WTC11 (cell line): Measurements from ENCODE around the gene FHIT. TPM values are rescaled to one million over a fixed set of nuclear protein-coding genes. Genes with fewer than 3 reads are reported as not detected.

ENCODE experiments used
- ATAC-seq: fragments of 200-7000 bp; cut with Tn5 transposase; 2 replicates; pipeline ENCODE4 v1.10.0; 2021; ENCODE audit warnings: mild to moderate bottlenecking, moderate library complexity
- CTCF ChIA-PET: fragments of 300-600 bp; sonication (Branson Sonifier 250); formaldehyde crosslinking; loops from one replicate; lab custom pipeline; 2021; ENCODE audit warnings: antibody characterized with exemption; lab: Charles Lee
- POLR2A ChIA-PET: fragments of 350-600 bp; sonication (Branson Sonifier 250); formaldehyde crosslinking; loops from one replicate; lab custom pipeline; 2021; ENCODE audit warnings: antibody characterized with exemption; lab: Charles Lee
- DNase-seq: peaks from one replicate; pipeline ENCODE4 v3.0.0; 2021; ENCODE audit warnings: low spot score
- H3K27ac Mint-ChIP-seq: 2 replicates; pipeline ENCODE4 v1.8.0; 2021; ENCODE audit warnings: mixed read lengths
- H3K27me3 Mint-ChIP-seq: 2 replicates; pipeline ENCODE4 v1.8.0; 2021; ENCODE audit warnings: low read depth, mild to moderate bottlenecking, moderate library complexity, mixed read lengths
- H3K36me3 Mint-ChIP-seq: 2 replicates; pipeline ENCODE4 v1.8.0; 2021; ENCODE audit warnings: mixed read lengths
- H3K4me1 Mint-ChIP-seq: 2 replicates; pipeline ENCODE4 v1.8.0; 2022; ENCODE audit warnings: mixed read lengths
- H3K4me3 Mint-ChIP-seq: 2 replicates; pipeline ENCODE4 v1.8.0; 2021; ENCODE audit warnings: mild to moderate bottlenecking, moderate library complexity, mixed read lengths
- H3K9me3 Mint-ChIP-seq: 2 replicates; pipeline ENCODE4 v1.8.0; 2021; ENCODE audit warnings: mixed read lengths
- CBFB ChIP-seq: sonication (generic); formaldehyde crosslinking; IDR thresholded peaks from 2 replicates; pipeline ENCODE4 v1.8.1; 2022; ENCODE audit warnings: mild to moderate bottlenecking, low read depth, missing genetic modification reagents
- ETV6 ChIP-seq: sonication (generic); formaldehyde crosslinking; IDR thresholded peaks from 2 replicates; pipeline ENCODE4 v1.8.1; 2022; ENCODE audit warnings: mild to moderate bottlenecking, missing genetic modification reagents
- HMGA2 ChIP-seq: fragments of 250-450 bp; sonication (Bioruptor Pico); IDR thresholded peaks from 2 replicates; pipeline ENCODE4 v1.4.0; 2021; ENCODE audit warnings: mild to moderate bottlenecking, moderate library complexity
- JUN ChIP-seq: sonication (generic); formaldehyde crosslinking; IDR thresholded peaks from 2 replicates; pipeline ENCODE4 v1.8.0; 2023; ENCODE audit warnings: mild to moderate bottlenecking, missing genetic modification reagents
- KAT7 ChIP-seq: sonication (generic); formaldehyde crosslinking; IDR thresholded peaks from 2 replicates; pipeline ENCODE4 v1.8.1; 2023; ENCODE audit warnings: missing genetic modification reagents, mild to moderate bottlenecking, borderline replicate concordance
- MXD4 ChIP-seq: fragments of 250-450 bp; sonication (Bioruptor Pico); IDR thresholded peaks from 2 replicates; pipeline ENCODE4 v1.8.0; 2021; ENCODE audit warnings: mild to moderate bottlenecking, moderate library complexity, borderline replicate concordance
- NFATC4 ChIP-seq: fragments of 250-450 bp; sonication (Bioruptor Pico); IDR thresholded peaks from 2 replicates; pipeline ENCODE4 v1.9.0; 2021; ENCODE audit warnings: mild to moderate bottlenecking
- NR1H2 ChIP-seq: sonication (generic); formaldehyde crosslinking; IDR thresholded peaks from 2 replicates; pipeline ENCODE4 v1.9.0; 2021; ENCODE audit warnings: mild to moderate bottlenecking, moderate library complexity, missing genetic modification reagents
- NR2C2 ChIP-seq: sonication (generic); formaldehyde crosslinking; IDR thresholded peaks from 2 replicates; pipeline ENCODE4 v1.8.0; 2022; ENCODE audit warnings: mild to moderate bottlenecking, missing genetic modification reagents
- PRRX2 ChIP-seq: fragments of 250-450 bp; sonication (Bioruptor Pico); IDR thresholded peaks from 2 replicates; pipeline ENCODE4 v1.8.0; 2021; ENCODE audit warnings: mild to moderate bottlenecking
- SMAD3 ChIP-seq: sonication (generic); formaldehyde crosslinking; IDR thresholded peaks from 2 replicates; pipeline ENCODE4 v1.8.0; 2022; ENCODE audit warnings: missing genetic modification reagents, mild to moderate bottlenecking, borderline replicate concordance
- SP1 ChIP-seq: sonication (generic); formaldehyde crosslinking; conservative IDR thresholded peaks from 2 replicates; pipeline ENCODE4 v1.8.1; 2022; ENCODE audit warnings: missing genetic modification reagents
- ZBTB21 ChIP-seq: sonication (generic); formaldehyde crosslinking; IDR thresholded peaks from 2 replicates; pipeline ENCODE4 v1.8.1; 2023; ENCODE audit warnings: mild to moderate bottlenecking, missing genetic modification reagents, borderline replicate concordance
- ZNF671 ChIP-seq: fragments of 250-450 bp; sonication (Bioruptor Pico); IDR thresholded peaks from 2 replicates; pipeline ENCODE4 v1.8.0; 2021; ENCODE audit warnings: mild to moderate bottlenecking
- total RNA-seq: library from RNA; stranded (reverse); gene quantifications from 3 replicates; pipeline ENCODE4 v1.2.3, GENCODE V29; 2021
- TF ChIP-seq, protein P1 (sequence below): fragments of 250-450 bp; sonication (Bioruptor Pico); conservative IDR thresholded peaks from 2 replicates; pipeline ENCODE4 v1.9.0; 2021; ENCODE audit warnings: mild to moderate bottlenecking
- TF ChIP-seq, protein P2 (sequence below): sonication (generic); formaldehyde crosslinking; IDR thresholded peaks from 2 replicates; pipeline ENCODE4 v1.8.0; 2023; ENCODE audit warnings: mild to moderate bottlenecking, missing genetic modification reagents
- TF ChIP-seq, protein P3 (sequence below): sonication (generic); formaldehyde crosslinking; IDR thresholded peaks from 2 replicates; pipeline ENCODE4 v1.8.1; 2023; ENCODE audit warnings: mild to moderate bottlenecking, missing genetic modification reagents
- TF ChIP-seq, protein P4 (sequence below): sonication (generic); formaldehyde crosslinking; IDR thresholded peaks from 2 replicates; pipeline ENCODE4 v1.8.1; 2023; ENCODE audit warnings: mild to moderate bottlenecking, missing genetic modification reagents
- TF ChIP-seq, protein P5 (sequence below): sonication (generic); formaldehyde crosslinking; IDR thresholded peaks from 2 replicates; pipeline ENCODE4 v1.8.0; 2022; ENCODE audit warnings: mild to moderate bottlenecking, missing genetic modification reagents
- TF ChIP-seq, protein P6 (sequence below): sonication (generic); formaldehyde crosslinking; IDR thresholded peaks from 2 replicates; pipeline ENCODE4 v1.8.1; 2022; ENCODE audit warnings: mild to moderate bottlenecking, missing genetic modification reagents, moderate library complexity, borderline replicate concordance

The FHIT gene
- total RNA-seq, 1 experiment from 2014 or later, result 2.6 TPM

DNA sequence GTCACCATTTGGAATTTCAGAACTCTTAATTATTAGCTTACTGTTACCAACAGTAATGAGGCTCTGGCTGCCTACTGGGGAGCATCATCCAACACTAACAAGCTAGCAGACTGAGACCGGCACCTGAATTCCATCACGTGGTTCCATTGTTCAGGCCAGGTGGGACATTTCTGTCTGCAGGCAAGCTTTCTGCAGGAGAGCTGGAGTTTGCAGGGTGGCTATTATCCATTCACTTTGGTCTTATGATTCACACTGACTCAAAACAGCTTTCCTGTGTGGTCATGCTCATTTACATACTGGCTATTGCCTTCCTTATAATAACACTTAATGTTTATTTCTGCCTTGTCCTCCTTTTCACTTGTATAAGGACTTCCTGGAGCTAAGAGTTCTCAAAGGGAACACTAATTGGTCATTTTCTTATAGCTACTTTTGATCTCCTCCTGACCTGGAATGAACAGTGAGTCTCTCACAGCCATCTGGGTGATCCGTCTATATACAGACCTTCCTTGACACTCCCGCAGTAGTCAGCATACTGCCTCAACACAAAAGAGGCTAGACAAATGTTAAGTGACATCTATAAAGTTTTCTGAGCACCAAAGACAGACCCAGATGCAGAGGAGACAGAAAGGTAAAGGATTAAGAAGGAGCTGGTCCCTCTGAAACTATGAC lies 695.4 kb downstream of the FHIT start (continued):
- TF ChIP-seq, protein P1, sequence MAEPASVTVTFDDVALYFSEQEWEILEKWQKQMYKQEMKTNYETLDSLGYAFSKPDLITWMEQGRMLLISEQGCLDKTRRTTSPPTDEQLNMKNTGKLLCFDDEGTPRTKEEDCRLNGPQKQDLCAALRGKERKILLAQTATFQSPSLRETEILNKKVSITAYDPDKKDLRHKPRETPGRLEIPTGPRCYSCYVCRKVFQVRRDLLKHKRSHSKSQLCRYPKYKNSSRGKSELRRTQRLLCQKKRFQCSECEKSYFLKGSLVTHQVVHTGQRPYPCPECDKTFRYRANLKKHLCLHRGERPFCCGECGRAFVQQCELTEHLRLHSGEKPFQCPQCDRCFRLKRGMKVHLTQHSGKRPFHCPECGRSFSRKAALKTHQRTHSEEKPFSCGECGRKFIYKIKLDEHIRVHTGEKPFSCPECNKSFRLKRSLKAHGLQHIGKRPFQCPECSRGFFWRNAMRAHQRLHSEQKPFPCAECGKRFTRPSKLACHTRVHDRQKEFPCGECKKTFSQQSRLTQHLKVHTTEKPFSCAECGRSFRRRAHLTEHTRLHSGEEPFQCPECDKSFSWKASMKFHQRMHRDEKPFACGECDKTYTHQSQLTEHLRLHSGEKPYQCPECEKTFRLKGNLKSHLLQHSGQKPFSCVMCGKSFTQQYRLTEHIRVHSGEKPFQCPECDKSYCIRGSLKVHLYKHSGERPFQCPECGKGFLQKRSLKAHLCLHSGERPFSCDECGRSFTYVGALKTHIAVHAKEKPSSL, result no peak
- TF ChIP-seq CBFB (CRISPR knock-in tag), result no peak

DNA sequence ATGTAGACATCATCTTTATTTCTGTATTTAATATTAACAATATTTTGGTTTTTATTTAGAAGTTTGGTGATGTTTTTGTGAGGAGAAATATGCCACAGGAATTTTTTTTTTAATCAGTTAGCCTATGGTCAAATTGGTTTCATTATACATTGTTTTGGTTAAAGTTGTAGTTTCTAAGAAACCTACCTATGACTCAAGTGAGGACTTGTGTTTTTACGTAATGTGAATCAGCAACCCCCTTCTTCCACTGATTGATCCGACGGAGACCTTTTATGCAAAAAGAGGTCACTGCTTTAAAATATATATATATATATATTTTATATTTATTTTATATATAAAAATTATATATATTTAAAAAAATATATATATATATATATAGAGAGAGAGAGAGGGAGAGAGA lies 698.1 kb downstream of the FHIT start:
- H3K27me3 Mint-ChIP-seq, result peaks cover 18% of the 10 kb centered on the region
- ATAC-seq, result no peak
- H3K4me1 Mint-ChIP-seq, result peaks cover 46% of the 10 kb centered on the region
- H3K36me3 Mint-ChIP-seq, result peaks cover 12% of the 10 kb centered on the region
- ChIA-PET CTCF (no interaction called here), POLR2A (no interaction called here)
- DNase-seq, result no peak
- H3K4me3 Mint-ChIP-seq, result no peak overlapping the region
- H3K9me3 Mint-ChIP-seq, result peaks cover 7% of the 10 kb centered on the region
- TF ChIP-seq HMGA2 (CRISPR knock-in tag), result no peak
- no peak for TF ChIP-seq ZNF671 (CRISPR knock-in tag)
- no peak for TF ChIP-seq NR2C2 (CRISPR knock-in tag)
- no peak for TF ChIP-seq MXD4 (CRISPR knock-in tag)
- no peak for TF ChIP-seq NR1H2 (CRISPR knock-in tag)
- TF ChIP-seq PRRX2 (CRISPR knock-in tag), result no peak
- TF ChIP-seq, protein P2, sequence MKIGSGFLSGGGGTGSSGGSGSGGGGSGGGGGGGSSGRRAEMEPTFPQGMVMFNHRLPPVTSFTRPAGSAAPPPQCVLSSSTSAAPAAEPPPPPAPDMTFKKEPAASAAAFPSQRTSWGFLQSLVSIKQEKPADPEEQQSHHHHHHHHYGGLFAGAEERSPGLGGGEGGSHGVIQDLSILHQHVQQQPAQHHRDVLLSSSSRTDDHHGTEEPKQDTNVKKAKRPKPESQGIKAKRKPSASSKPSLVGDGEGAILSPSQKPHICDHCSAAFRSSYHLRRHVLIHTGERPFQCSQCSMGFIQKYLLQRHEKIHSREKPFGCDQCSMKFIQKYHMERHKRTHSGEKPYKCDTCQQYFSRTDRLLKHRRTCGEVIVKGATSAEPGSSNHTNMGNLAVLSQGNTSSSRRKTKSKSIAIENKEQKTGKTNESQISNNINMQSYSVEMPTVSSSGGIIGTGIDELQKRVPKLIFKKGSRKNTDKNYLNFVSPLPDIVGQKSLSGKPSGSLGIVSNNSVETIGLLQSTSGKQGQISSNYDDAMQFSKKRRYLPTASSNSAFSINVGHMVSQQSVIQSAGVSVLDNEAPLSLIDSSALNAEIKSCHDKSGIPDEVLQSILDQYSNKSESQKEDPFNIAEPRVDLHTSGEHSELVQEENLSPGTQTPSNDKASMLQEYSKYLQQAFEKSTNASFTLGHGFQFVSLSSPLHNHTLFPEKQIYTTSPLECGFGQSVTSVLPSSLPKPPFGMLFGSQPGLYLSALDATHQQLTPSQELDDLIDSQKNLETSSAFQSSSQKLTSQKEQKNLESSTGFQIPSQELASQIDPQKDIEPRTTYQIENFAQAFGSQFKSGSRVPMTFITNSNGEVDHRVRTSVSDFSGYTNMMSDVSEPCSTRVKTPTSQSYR (CRISPR knock-in tag), result no peak
- TF ChIP-seq, protein P3, sequence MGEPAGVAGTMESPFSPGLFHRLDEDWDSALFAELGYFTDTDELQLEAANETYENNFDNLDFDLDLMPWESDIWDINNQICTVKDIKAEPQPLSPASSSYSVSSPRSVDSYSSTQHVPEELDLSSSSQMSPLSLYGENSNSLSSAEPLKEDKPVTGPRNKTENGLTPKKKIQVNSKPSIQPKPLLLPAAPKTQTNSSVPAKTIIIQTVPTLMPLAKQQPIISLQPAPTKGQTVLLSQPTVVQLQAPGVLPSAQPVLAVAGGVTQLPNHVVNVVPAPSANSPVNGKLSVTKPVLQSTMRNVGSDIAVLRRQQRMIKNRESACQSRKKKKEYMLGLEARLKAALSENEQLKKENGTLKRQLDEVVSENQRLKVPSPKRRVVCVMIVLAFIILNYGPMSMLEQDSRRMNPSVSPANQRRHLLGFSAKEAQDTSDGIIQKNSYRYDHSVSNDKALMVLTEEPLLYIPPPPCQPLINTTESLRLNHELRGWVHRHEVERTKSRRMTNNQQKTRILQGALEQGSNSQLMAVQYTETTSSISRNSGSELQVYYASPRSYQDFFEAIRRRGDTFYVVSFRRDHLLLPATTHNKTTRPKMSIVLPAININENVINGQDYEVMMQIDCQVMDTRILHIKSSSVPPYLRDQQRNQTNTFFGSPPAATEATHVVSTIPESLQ (CRISPR knock-in tag), result no peak
- TF ChIP-seq, protein P4, sequence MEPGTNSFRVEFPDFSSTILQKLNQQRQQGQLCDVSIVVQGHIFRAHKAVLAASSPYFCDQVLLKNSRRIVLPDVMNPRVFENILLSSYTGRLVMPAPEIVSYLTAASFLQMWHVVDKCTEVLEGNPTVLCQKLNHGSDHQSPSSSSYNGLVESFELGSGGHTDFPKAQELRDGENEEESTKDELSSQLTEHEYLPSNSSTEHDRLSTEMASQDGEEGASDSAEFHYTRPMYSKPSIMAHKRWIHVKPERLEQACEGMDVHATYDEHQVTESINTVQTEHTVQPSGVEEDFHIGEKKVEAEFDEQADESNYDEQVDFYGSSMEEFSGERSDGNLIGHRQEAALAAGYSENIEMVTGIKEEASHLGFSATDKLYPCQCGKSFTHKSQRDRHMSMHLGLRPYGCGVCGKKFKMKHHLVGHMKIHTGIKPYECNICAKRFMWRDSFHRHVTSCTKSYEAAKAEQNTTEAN (CRISPR knock-in tag), result no peak
- TF ChIP-seq JUN (CRISPR knock-in tag), result no peak
- TF ChIP-seq ETV6 (CRISPR knock-in tag), result no peak
- TF ChIP-seq NFATC4 (CRISPR knock-in tag), result no peak
- no peak for TF ChIP-seq SMAD3
- TF ChIP-seq, protein P5, sequence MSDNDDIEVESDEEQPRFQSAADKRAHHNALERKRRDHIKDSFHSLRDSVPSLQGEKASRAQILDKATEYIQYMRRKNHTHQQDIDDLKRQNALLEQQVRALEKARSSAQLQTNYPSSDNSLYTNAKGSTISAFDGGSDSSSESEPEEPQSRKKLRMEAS (CRISPR knock-in tag), result no peak
- TF ChIP-seq, protein P6, sequence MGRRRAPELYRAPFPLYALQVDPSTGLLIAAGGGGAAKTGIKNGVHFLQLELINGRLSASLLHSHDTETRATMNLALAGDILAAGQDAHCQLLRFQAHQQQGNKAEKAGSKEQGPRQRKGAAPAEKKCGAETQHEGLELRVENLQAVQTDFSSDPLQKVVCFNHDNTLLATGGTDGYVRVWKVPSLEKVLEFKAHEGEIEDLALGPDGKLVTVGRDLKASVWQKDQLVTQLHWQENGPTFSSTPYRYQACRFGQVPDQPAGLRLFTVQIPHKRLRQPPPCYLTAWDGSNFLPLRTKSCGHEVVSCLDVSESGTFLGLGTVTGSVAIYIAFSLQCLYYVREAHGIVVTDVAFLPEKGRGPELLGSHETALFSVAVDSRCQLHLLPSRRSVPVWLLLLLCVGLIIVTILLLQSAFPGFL (CRISPR knock-in tag), result no peak
- TF ChIP-seq KAT7 (CRISPR knock-in tag), result no peak
- TF ChIP-seq SP1 (CRISPR knock-in tag), result no peak
- TF ChIP-seq ZBTB21, result no peak
- no peak overlapping the region for H3K27ac Mint-ChIP-seq
